Lower leg skin (tissue), 3 donors: Measurements from ENCODE around the gene CACNA1B.

Source experiments
- CTCF ChIP-seq, 3 donors: fragments of 450-650 bp; IDR thresholded peaks; one replicate each; pipeline ENCODE4 v1.5.1; 2016; ENCODE audit warnings: antibody characterized with exemption in 3 of 3, mild to moderate bottlenecking in 3 of 3, moderate library complexity in 2 of 3
- POLR2A ChIP-seq, 2 donors: fragments of 450-650 bp; IDR thresholded peaks; one replicate each; pipeline ENCODE4 v1.6.1; 2016 to 2017; ENCODE audit warnings: antibody characterized with exemption in 2 of 2, mild to moderate bottlenecking in 1 of 2, moderate library complexity in 1 of 2

- TF ChIP-seq CTCF (IDR thresholded peaks at IDR 0.05) (no peak), POLR2A (IDR thresholded peaks at IDR 0.05) (no peak)
These were observed 192.3 kb downstream of the CACNA1B start for GRCh38 chr9:138069731-138070456.
